GM13976 (cell line): ENCODE results near the gene UPK3A.

ENCODE experiments used
- DNase-seq: peaks from one replicate; pipeline ENCODE4 v3.0.0; 2012; ENCODE audit warnings: low spot score
- CTCF ChIP-seq: IDR thresholded peaks from 2 replicates; pipeline ENCODE4 v1.5.1; 2012; ENCODE audit warnings: borderline replicate concordance, mild to moderate bottlenecking; ENCODE audit not compliant: insufficient read depth; ENCODE audit errors: extremely low read depth, missing control alignments, control extremely low read depth
- in situ Hi-C: fragments of 300-500 bp; cut with MboI; formaldehyde crosslinking; loops from one replicate; pipeline ENCODE4 v1.12.0; 2022; ENCODE audit warnings: low sequenced_read_pairs, mixed read lengths, inconsistent platforms; ENCODE audit not compliant: unreplicated experiment

UPK3A gene

GRCh38 chr22:45314786-45315185 is 30.0 kb downstream of the UPK3A start:
- TF ChIP-seq CTCF: no peak
- DNase-seq: no peak
- in situ Hi-C loops: no loop called here

DNA sequence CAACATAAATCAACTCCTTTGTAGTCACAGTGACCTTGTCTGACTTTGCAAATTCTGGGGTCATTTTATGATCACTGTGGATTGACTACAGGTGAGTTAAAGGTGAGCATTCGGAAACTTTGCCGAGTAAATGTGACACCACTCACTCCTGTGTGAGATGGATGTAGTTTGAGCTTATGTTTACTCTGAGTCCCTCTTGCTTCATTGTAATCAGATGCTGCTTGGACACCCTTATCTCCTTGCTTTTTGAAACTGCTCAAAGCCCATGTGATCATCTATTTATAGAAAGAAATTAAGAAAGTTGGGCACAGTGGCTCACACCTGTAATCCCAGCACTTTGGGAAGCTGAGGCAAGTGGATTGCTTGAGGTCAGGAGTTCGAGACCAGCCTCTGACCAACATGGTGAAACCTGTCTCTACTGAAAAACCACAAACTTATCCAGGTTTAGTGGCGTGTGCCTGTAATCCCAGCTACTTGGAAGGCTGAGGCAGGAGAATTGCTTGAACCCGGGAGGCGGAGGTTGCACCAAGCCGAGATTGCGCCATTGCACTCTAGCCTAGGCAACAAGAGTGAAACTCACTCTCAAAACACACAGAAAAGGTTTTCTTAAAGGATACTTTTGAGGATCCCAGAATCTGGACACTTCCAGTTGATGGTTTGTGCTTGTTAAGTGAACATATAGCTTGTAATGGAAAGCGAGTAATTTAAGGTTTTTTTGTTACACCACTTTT is 32.2 kb downstream of the UPK3A start:
- DNase-seq: no peak
- in situ Hi-C loops: no loop called here
- no peak for TF ChIP-seq CTCF

GRCh38 chr22:45317551-45318167 is 32.9 kb downstream of the UPK3A start:
- in situ Hi-C loops: no loop called here
- no peak for DNase-seq
- no peak for TF ChIP-seq CTCF

DNA sequence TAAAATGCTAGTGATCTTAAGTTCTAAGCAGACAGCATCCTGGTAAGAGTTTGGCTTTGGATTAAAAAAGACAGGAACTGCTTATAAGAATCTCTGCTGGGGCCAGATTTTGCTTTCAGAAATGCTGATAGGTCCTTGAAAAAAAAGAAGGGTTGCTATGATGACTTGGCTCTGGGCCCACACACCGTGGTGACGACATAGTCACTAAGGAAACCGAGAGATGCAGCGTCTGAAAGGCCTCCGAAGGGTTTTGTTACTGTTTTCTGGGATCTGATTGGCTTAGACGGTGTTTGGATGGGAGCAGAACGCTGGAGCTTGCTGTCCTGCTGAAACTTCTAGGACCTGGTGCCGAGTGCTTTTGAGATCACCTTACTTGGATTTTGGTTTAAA is 33.4 kb downstream of the UPK3A start:
- in situ Hi-C loops: no loop called here
- TF ChIP-seq CTCF: no peak
- peak; percentile 86 for DNase-seq

DNA sequence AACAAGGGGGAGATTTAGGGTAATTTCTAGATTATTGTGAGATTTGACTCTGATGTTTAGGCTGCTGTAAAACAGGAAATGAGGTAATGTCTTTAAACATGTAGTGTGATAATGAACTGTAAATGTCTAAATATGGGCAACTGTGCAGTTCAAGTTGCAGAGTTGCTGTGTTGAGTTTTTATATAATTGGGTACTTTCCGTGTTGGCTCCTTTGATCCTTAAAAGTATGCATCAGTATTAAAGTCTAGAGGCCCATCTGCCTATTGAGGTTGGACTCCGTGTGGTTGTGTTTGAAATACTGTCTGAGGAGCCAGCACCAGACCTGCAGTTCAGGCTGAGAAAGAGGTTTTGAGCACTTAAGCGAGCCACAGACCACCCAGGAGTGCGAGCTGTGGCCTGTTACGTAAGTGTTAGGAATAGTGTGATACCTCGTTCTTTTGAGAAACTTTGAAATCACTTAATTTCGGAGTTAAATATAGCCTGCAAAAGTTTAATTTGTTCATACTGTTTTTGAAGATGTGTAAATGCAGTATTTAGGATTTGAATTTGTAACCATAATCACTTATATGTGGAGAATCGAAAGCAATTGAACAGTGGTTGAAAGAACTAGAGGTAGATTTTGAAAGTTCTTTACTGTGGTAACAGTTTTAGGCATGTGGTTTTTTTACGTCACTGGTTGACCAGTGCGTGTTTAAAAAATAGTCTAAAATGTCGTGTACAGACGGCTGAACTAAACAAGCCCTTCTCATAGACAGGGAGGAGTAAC is 34.0 kb downstream of the UPK3A start:
- DNase-seq: peak; percentile 68
- in situ Hi-C loops: no loop called here

More for the DNA sequence above, 34.0 kb downstream of the UPK3A start:
- no peak for TF ChIP-seq CTCF
